COLO668 (cell line): ENCODE results near the gene CMAS.
"Not testable (repeated sequence)": the region's sequence is repeated elsewhere in the genome, so short reads cannot be mapped to it uniquely, and the experiment has no call there.

Experiments
- DNase-seq: peaks from one replicate; lab custom pipeline; 2025; ENCODE audit not compliant: unreplicated experiment; lab: John Stamatoyannopoulos, UW

CMAS gene

GRCh38 chr12:22046090-22046967 is at the start of gene CMAS:
CMAS (plus strand) TSS chr12:22046218; CDS start chr12:22046304, 86 bp downstream.
- peak; percentile 72 for DNase-seq

GRCh38 chr12:21998295-21998694 is 47.7 kb upstream of the CMAS start:
- no peak for DNase-seq

DNA sequence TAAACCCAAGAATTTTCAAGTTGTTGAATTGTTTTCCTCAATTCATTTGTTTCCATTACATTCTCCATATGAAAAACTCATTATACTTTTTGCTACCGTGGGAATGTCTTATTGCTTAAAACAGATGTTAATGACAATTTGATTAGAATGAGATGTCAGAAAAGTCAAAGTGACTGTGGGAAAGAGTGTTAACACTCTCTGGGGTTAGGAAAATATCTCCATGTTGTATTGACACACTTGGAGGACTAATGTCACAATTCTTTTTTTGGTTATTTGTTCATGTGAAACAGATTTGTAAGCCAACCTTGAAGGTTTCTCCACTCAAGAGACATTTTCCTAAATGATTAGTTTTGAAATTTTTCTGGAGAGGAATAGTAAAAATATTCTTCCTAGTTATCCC is 47.2 kb upstream of the CMAS start:
- no peak for DNase-seq

DNA sequence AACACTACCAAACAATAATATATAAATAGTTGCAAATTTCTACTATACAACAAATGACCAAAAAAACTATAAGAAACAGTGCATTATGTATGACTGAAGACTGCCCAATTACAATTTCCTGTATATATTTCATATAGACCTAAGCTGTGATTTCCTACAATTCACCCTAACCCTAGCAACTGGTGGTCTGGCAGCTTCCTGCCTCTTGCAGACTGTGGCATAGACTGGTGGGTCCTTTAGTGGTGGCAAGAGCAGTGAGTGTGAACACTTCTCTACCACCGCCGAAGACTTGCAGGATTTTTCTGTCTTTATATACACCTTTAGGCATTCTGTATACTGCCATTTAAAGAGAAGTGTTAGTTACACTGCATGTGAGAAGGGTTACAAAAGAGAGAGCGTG is 43.6 kb upstream of the CMAS start:
- no peak for DNase-seq

DNA sequence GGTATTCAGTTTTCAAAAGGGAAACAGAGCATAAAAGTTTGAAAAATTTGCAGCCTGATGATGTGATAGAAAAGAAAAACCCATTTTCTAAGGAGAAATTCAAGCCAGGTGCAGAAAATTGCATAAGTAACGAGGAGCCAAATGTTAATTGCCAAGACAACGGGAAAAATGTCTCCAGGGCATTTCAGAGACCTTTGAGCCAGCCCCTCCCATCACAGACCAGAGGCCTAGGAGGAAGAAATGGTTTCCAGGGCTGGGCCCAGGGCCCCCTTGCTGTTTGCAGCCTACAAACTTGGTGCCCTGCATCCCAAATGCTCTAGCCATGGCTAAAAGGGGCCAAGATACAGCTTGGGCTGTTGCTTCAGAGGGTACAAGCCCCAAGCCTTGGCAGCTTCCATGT is 38.2 kb upstream of the CMAS start:
- DNase-seq: not testable (repeated sequence)

DNA sequence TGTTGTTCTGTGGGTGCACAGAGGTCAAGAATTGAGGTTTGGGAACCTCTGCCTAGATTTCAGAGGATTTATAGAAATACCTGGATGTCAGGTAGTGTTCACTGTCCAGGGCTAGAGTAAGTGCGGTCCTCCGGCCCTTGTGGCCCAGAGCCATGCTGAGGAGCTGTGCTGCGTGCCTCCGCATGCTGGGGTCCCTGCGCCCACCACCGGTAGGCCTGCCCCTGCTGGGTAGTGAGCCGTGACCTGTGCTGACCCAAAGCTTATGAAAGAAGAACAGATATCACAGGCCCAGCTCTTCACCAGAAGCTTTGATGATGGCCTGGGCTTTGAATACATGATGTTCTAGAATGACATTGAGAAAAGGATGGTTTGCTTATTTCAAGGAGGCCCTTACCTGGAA is 37.8 kb upstream of the CMAS start:
- DNase-seq: no peak

GRCh38 chr12:22014041-22014782 is 31.8 kb upstream of the CMAS start:
- no peak for DNase-seq

DNA sequence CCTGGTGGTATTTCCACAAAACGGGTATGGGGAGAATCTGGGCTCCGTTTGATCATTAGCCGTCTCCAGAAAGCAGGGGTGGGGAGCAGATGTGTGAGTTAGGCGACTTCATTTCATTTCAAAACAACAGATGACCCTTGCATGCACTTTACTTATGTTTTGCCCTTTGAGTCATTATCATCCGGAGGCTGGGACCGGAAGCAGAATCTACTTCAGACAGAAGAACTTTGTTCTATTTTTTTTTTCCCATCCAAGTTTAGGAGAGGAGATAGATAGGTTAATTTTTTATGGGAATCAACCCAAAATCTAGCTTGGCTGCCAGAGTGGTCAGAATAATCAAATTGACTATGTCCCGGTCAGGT is 31.3 kb upstream of the CMAS start:
- no peak for DNase-seq

GRCh38 chr12:22016982-22017381 is 29.0 kb upstream of the CMAS start:
- DNase-seq: no peak

DNA sequence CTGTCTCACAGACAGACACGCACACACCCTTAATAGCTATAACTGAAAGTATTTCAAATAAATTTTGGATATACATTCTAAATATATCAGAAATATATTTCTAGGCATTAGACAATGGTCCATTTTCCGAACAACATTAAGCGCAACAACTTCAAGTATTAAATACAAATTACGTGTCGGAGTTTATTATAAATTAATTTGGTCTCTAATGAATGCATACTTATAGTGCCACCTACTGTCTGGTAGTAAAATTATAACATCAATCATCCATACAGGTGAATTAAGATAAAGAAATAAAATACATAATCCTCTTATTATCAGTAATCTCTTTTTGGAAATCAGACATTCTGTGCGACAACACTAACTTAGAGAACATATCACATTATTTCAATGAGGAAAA is 27.2 kb upstream of the CMAS start:
- DNase-seq: no peak

DNA sequence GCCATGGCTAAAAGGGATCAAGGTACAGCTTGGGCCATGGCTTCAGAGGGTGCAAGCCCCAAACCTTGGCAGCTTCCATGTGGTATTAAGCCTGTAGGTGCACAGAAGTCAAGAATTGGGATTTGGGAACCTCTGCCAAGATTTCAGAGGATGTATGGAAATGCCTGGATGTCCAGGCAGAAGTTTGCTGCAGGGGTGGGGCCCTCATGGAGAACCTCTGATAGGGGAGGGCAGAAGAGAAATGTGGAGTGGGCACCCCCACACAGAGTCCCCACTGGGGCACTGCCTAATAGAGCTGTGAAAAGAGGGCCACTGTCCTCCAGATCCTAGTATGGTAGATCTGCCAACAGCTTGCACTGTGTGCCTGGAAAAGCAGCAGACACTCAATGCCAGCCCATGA is 22.5 kb upstream of the CMAS start:
- DNase-seq: not testable (repeated sequence)

DNA sequence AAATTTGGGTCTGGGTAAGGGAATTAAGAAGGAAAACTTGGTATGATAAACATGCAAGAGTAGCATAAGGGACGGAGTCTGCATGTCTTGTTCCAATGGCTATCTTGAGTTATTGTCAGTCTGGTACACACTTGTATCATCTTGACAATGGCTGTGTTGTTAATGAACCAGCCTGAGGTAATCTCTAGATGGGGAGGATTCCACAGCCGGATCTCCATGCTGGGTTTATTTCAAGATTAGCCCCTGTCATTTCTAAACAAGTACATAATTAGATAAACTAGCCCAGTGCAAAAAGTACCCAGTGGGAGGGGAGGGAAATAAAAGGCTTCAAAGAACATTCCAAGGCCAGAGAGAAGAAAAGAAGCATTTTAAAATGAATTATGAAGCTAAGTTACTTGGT is 16.5 kb upstream of the CMAS start:
- DNase-seq: no peak

- no peak for DNase-seq
These were observed 16.0 kb upstream of the CMAS start for GRCh38 chr12:22029991-22030390.

DNA sequence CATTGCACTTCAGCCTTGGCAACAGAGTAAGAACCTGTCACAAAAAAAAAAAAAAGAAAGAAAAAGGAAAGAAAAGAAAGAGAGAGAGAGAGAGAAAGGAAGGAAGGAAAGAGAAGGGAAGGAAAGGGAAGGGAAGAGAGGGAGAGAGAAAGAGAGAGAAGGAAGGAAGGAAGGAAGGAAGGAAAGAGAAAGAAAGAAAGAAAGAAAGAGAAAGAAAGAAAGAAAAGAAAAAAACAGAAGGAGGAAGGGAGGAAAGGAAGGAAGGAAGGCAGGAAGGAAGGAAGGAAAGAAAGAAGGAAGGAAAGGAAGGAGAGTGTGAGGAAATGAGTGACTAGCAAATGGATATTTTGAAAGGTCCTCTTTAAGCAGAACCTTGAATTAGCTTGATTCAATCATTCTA is 13.3 kb upstream of the CMAS start:
- DNase-seq: no peak

DNA sequence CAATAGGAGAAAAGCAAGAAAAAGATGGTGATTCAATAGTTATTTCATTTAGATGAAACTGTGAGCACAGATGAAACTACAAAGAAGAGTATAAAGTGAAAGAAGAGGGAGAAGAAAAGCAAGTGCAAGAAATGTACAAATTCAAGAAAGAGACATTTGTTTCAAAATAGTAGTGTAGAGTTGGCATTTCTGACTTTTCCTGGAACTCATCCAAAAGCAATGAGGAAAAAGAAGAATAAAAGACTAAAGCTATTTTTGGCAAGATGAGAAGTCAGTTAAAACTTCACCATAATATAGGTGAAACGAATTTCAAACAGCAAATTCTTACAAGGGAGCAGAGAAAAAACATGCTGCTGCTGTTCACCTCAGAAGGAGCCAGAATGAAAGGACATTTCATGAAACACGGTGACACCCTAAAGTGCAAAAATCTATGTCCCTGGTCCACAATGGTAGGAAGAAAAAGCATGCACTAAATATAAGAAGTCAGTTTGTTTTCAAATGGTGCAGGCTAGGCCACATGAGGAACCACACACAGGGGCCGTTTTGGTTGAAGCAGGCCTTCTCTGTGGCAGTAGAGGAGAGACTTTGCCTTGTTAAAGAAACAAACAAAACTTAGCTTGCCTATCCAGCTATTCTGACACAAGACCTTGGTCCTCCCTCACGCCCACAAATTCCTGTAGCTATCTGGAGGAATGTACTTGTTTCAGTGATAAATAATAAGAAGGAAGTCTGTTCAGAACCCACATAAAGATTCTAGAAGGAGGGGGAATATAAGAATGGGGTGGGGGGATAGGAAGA is 11.1 kb upstream of the CMAS start:
- DNase-seq: no peak

- DNase-seq: no peak
These were observed 8.1 kb upstream of the CMAS start for GRCh38 chr12:22037947-22038346.

DNA sequence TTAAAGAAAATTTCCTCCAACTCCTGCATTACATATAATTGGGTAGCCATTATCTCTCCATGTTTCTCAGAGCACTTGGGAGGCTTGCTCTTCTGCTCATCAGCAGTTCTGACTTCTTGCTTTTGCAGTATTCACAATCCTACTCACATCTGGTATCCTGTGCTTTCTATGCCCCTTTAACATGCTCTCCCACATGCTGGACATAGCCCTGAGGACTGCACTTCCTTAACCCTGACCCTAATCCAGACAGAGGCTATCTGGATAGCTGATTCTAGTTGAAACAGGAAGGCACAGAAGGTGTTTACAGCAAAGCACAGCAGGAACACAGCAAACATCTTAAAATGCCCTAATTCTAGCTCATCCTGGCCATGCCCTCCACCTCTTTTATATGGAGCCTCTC is 7.3 kb upstream of the CMAS start:
- no peak for DNase-seq

DNA sequence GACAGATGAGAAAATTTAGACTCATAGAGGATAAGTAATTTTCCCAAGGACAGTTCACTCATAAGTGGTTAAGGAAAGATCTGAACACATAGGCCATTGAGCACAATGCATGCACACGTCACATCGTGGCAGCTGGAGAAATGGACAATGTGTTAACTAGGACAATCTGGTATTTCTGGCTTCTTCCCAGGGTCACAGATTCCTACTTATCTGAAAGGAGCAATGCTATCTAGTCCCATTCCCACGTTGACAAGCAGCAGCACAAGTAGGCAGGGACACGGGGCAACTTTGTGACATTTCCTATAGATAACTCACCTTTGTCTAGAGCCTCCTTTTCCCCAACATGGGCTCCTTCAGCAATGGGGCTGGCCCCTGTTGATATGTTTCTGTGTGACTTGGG is 6.7 kb upstream of the CMAS start:
- DNase-seq: no peak

- no peak for DNase-seq
These were observed 2.9 kb upstream of the CMAS start for GRCh38 chr12:22042976-22043669.

DNA sequence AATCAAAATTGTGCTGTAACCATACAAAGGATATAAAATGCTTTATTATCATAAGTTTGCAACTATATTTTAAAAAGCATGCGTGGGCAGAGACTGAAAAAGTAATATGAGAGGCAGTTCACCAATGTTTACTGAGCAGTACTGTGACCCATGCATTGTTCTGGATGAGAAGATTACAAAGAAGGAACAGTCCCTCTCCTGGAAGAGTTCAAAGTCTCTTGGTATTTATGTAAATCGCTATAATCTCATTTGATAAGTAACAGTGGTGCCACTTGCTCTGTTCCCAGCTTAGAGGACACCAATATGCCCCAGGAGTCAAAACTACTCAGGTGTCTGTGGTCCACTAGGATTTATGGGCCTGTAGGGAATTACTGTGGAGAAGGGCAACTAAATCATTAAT is 2.1 kb upstream of the CMAS start:
- no peak for DNase-seq

- DNase-seq: no peak
These were observed 1.6 kb upstream of the CMAS start for GRCh38 chr12:22044391-22044790.
